Measurements from ENCODE around the gene GFPT2. TPM values are rescaled to one million over a fixed set of nuclear protein-coding genes. Genes with fewer than 3 reads are reported as not detected.

The GFPT2 gene
- total and polyA plus RNA-seq, 12 donors: 1.9 to 20.1 (median 9.3) TPM

DNA sequence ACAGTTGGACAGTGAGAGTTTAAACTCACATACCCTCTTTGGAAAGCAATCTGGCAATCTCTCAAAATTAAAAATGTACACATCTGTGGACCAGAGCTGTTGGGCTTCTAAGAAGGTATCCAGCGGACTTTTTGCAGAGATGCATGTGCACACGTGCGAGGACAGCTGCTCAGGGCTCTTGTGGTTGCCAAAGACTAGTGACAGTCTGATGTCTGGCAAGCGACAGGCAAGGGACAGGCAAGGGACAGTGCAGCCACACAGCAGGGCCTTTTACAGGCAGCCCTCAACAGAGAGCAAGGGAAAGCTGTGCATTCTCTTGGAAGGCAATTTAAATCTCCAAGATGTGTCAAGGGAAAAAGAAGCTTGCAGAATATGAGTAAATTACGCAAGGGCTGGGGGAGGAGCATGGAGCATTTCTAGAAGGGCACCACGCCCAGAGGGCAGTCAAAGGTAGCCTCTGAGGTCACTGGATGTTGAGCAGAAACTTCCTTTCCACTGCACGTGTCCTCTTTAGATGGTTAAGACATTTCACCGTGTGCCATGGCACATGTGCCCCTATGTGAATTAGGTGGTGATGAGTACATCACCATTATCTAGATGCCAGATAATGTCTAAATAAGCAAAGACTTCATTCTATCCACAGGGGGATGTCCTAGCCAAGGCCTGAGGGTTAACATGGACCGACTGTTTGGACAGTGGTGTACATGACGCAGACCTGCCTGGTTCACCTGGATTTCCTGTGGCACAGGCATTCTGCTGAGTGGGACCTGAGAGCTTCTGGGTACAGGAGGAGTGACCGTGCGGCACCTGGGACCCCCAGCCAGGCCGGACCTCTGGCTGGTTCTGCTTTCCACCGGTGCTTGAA, 9.1 kb downstream of the GFPT2 start:
- Histone ChIP-seq H3K9me3 (replicated peaks in 1 of 3) (no peaks in the 10 kb centered on the region), H3K27me3 (no peaks in the 10 kb centered on the region), H3K36me3 (replicated peaks in 1 of 2) (no peaks in the 10 kb centered on the region), H3K4me1 (replicated peaks in 1 of 2) (no peaks in the 10 kb centered on the region), H3K4me3 (no peak overlapping the region), H3K27ac (no peak overlapping the region)
- peak in 1 of 7 donors; percentile 48 for DNase-seq
- TF ChIP-seq POLR2A (IDR thresholded peaks at IDR 0.05) (no peak), CTCF (IDR thresholded peaks at IDR 0.05) (no peak)
- intact Hi-C loops (cut with DNase I): no loop called here
- WGBS, 4 donors: 75 to 85% (median 80%) methylated on average over 10 to 14 of the region's 14 CpGs

- WGBS, 4 donors: 45 to 59% (median 55%) methylated on average over 10 to 19 of the region's 19 CpGs
- no peak overlapping the region for H3K4me3 ChIP-seq
- no peaks in the 10 kb centered on the region for H3K27me3 ChIP-seq
- no peaks in the 10 kb centered on the region for H3K4me1 ChIP-seq (replicated peaks in 1 of 2)
- H3K36me3 ChIP-seq (replicated peaks in 1 of 2): no peaks in the 10 kb centered on the region
- no peak for DNase-seq
- intact Hi-C loops (cut with DNase I): no loop called here
- H3K9me3 ChIP-seq (replicated peaks in 1 of 3): no peaks in the 10 kb centered on the region
- TF ChIP-seq CTCF (IDR thresholded peaks at IDR 0.05) (no peak), POLR2A (IDR thresholded peaks at IDR 0.05) (no peak)
- no peak overlapping the region for H3K27ac ChIP-seq
Measured at GRCh38 chr5:180343110-180343830, 9.9 kb downstream of the GFPT2 start.

GRCh38 chr5:180341595-180341994, 11.5 kb downstream of the GFPT2 start:
- no peak for DNase-seq
- H3K27me3 ChIP-seq: no peaks in the 10 kb centered on the region
- no peaks in the 10 kb centered on the region for H3K9me3 ChIP-seq (replicated peaks in 1 of 3)
- H3K4me3 ChIP-seq: no peak overlapping the region
- no peak overlapping the region for H3K27ac ChIP-seq
- TF ChIP-seq POLR2A (IDR thresholded peaks at IDR 0.05) (no peak), CTCF (IDR thresholded peaks at IDR 0.05) (no peak)
- intact Hi-C loops (cut with DNase I): no loop called here
- H3K36me3 ChIP-seq (replicated peaks in 1 of 2): no peaks in the 10 kb centered on the region
- WGBS, 4 donors: 92 to 95% (median 92%) methylated on average over 8 of the region's 8 CpGs
- no peaks in the 10 kb centered on the region for H3K4me1 ChIP-seq (replicated peaks in 1 of 2)

DNA sequence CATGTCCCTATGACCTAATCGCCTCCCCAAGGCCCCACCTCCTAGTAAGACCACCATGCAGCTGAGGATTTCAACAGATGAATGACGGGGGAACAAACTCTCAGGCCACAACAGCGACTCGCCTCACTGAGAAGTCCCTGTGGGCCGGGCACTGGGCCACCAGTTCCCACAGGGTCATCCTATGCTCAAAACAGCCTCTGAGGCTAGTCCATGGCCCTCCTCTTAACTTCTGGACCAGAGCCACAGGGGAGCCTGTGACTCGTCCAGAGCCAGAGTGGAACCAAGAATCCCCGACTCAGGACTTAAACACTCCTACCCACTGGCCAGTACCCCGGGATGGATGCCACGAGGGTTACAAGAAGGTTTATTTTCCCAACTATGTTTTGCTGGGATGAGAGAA, 12.3 kb downstream of the GFPT2 start:
- Histone ChIP-seq H3K27ac (no peak overlapping the region), H3K4me1 (replicated peaks in 1 of 2) (no peaks in the 10 kb centered on the region), H3K27me3 (no peaks in the 10 kb centered on the region), H3K36me3 (replicated peaks in 1 of 2) (no peaks in the 10 kb centered on the region), H3K4me3 (no peak overlapping the region), H3K9me3 (replicated peaks in 1 of 3) (no peaks in the 10 kb centered on the region)
- no peak for DNase-seq
- TF ChIP-seq POLR2A (IDR thresholded peaks at IDR 0.05) (no peak), CTCF (IDR thresholded peaks at IDR 0.05) (no peak)
- intact Hi-C loops (cut with DNase I): no loop called here
- 80 to 87% (median 85%) methylated on average over 9 of the region's 9 CpGs for WGBS, 4 donors
